GM18873 (cell line): Measurements from ENCODE around the gene GAS7.
"Not testable (repeated sequence)": the region's sequence is repeated elsewhere in the genome, so short reads cannot be mapped to it uniquely, and the experiment has no call there.

Source experiments
- ATAC-seq: cut with Tn5 transposase; IDR thresholded peaks from one replicate; pipeline ENCODE4 v1.9.1; 2021; ENCODE audit warnings: mild to moderate bottlenecking, moderate library complexity, moderate number of reproducible peaks; ENCODE audit not compliant: unreplicated experiment, low FRiP score

Gene GAS7

GRCh38 chr17:9928601-9929333 lies 269.6 kb downstream of the GAS7 start:
- ATAC-seq, result no peak

DNA sequence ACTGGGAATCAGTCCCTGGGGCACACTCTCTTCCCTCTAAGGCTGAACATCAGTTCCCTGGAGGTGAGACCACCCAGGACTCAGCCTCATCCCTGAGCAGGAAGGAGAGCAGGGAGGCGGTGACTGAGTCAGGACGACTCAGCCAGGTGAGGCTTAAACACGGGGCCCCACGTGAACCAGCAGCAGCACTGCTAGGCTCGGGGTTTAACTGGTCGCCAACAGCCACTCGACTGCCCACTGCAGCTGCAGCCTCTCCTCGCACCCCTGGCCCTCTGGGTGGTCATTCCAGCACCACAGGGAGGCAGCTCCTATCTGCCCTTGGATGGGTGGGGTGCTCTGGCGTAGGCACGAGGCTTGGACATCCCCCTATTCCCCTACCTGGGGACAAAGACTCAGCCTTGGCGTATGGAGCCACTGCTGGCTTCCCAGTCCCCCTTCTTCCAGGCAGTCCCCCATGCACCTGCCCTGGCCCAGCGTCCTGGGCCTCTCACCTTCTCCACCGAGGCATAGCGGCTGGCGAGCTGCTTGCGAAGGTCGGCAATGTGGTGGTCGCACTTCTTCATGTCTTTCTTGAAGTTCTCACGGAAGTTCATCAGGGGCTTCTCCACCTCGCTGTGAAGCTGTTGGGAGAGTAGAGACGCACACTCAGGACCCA lies 272.1 kb downstream of the GAS7 start:
- ATAC-seq, result no peak

GRCh38 chr17:9925457-9925856 lies 272.9 kb downstream of the GAS7 start:
- ATAC-seq, result no peak

GRCh38 chr17:9924735-9925191 lies 273.6 kb downstream of the GAS7 start:
- no peak for ATAC-seq

- no peak for ATAC-seq
Observed at GRCh38 chr17:9922012-9922848, 276.2 kb downstream of the GAS7 start.

- ATAC-seq, result not testable (repeated sequence)
Observed at GRCh38 chr17:9921216-9921615, 277.2 kb downstream of the GAS7 start.

GRCh38 chr17:9918804-9919352 lies 279.5 kb downstream of the GAS7 start:
- ATAC-seq, result no peak

GRCh38 chr17:9918352-9918751 lies 280.1 kb downstream of the GAS7 start:
- ATAC-seq, result no peak

DNA sequence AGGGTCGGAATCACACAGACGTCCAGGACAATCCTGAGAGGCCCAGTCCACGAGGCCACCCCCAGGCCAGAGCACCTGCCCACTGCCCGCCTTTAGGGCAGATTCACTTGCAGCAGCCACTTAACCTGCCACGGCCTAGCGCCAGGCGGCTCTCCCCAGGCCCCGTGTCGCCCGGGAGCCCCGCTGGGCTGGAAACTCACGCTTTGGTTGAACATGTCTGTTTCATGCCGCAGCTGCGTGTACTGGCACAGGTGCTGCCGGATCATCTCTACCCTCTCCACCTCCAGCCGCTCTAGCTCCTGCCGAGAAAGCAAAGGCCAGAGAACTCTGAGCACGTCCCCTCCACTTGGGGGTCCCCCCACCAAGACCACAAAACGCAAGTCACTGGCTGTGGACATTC lies 280.6 kb downstream of the GAS7 start:
- no peak for ATAC-seq

DNA sequence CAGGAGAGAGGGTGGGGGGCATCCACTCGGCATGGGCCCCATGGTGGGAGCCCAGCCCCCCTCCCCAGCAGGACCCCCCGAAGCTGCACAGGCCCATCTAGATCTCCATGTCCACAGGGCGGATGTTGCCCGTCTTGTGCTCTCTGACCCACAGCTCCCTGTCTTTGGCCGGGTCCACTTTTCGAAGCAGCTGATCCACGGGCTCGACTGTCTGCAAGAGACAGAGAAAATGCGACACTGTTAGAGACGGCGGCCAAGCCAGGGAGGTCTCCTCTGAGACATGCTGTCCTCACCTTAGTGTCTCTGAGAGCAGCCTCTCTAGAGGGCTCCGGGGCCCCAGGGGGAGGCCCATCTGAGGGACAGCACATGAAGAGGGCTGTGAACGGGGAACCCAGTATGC lies 281.3 kb downstream of the GAS7 start:
- no peak for ATAC-seq

- no peak for ATAC-seq
Observed at GRCh38 chr17:9916108-9916507, 282.3 kb downstream of the GAS7 start.

DNA sequence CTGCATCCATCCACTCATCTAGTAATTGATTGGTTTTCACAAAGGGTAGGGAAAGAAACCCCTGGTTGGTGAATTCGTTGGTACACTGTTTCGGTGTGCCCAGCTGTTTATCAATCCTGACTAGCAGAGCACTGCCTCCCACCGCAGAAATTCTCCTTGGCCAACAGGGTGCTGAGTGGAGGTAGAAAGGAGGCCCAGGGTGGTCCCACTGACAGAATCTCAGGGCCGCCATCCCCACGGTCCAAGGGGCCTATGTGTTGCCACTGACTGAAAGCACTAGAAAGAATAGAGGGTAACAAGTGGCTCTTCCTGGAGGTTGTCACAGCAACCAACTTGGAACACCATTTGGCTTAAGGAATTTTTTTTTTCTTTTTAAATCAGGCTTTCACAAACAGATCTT lies 284.9 kb downstream of the GAS7 start:
- ATAC-seq, result no peak

DNA sequence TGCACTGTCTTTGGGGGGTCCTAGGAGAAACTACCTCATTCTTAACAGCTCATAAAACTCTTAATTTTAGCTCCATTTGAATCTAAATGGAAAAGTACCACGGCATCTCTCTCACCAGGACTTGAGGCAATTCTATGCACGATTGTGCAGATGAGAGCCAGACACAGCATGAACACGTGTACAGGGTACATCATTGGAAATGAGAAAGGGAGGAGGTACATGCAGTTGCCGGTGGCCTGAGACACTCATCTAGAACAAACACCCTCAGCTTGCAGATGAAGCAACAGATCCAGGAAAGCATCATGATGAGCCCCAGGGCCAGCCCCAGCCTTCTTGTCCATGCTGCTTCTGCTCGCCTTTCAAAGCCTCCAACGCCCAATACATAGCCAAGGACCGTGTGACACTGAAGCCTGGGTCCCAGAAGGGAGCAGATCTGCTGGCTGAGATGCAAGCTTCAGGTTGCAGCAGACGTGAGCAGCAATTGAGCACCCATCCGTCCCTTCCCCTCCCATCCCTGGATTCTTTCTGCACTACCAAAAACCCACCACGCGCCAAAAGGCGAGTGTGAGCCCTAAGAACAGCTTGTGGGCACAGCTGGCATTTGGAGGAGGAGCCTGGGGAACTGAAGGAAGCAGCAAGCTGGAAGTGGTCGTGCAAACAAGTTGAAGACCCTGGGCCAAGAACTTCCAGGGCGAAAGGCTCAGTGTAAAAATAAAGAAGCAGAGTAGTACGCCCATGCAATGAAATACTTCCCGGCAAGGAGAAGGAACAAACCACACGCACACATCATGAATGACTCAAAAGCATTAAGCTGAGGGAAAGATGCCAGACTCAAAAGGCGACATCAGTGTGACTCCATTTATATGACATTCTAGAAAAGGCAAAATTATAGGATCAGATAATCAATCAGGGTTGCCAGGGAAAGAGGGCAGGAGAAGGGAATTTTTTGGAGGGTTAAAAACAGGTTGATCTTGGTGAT lies 286.0 kb downstream of the GAS7 start:
- no peak for ATAC-seq

DNA sequence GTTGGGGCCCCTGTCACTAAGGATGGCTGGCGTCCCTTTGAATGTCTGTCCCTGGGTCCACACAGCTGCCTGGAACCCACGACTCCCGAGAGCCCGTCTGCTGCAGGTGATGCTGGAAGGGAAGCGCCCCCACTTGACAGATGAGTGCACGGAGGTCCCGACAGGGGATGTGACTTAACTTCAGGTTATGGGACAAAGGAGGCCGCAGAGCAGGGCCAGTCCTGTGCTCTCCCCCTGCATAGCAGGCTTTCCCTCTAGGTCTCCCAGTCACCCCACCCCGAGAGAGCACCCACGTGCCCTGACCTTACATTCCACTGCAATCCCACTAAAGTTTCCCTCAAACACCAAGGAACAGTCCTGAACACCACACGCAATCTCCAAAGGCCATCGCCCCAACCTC lies 287.3 kb downstream of the GAS7 start:
- no peak for ATAC-seq

GRCh38 chr17:9908649-9909042 lies 289.8 kb downstream of the GAS7 start:
- ATAC-seq, result no peak

- ATAC-seq, result no peak
Observed at GRCh38 chr17:9907883-9908648, 290.3 kb downstream of the GAS7 start.

- no peak for ATAC-seq
Observed at GRCh38 chr17:9907131-9907530, 291.3 kb downstream of the GAS7 start.

DNA sequence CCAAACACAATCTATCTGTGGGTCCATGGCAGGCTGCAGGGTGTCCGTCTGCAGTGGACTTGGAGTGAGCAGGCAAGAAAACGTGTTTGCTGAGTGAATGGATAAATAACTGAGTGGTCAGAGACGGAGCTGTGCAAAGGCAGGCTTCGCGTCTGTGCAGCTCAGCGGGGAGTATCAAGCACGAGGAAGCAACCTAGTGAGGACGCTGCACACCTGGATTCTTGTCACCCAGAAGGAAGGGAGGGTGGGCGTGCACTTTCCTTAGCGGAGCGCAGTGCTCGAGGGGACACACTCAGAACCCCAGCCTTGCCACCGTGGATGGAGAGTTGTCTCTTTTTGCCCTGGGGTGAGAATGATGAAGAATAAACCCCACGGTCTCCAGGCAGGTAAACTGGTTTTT lies 291.8 kb downstream of the GAS7 start:
- no peak for ATAC-seq

- ATAC-seq, result no peak
Observed at GRCh38 chr17:9905902-9906301, 292.5 kb downstream of the GAS7 start.
